ENCODE data around the gene AS3MT. TPM values are rescaled to one million over a fixed set of nuclear protein-coding genes. Genes with fewer than 3 reads are reported as not detected.

AS3MT gene
- polyA plus RNA-seq, 1 experiment: 6.7 TPM

GRCh38 chr10:102916173-102916572 is 46.9 kb downstream of the AS3MT start:
- Histone ChIP-seq H3K27me3 (ENCODE audit: control insufficient read depth, insufficient read depth, low read length) (peaks cover 4% of the 10 kb centered on the region), H3K4me3 (ENCODE audit: low read depth, low read length) (no peak overlapping the region), H3K27ac (ENCODE audit: low read depth, low read length) (no peak overlapping the region), H3K9me3 (ENCODE audit: control insufficient read depth, insufficient read depth, low read length) (no peaks in the 10 kb centered on the region; the same call in 1 of the 2 replicates)
- no peak for DNase-seq (ENCODE audit: low read depth, low spot score)
- ChIA-PET CTCF (interaction anchor here (0.9 to 4.6 kb wide), 5 partner anchors 139 to 418 kb away, joined by 10 to 46 read pairs (median 17); no protein-coding TSS in a partner anchor), POLR2A (interaction anchor here (0.6 kb wide), 1 partner anchor 276 kb away, joined by 3 read pairs; no protein-coding TSS in a partner anchor)
- TF ChIP-seq, protein P1, sequence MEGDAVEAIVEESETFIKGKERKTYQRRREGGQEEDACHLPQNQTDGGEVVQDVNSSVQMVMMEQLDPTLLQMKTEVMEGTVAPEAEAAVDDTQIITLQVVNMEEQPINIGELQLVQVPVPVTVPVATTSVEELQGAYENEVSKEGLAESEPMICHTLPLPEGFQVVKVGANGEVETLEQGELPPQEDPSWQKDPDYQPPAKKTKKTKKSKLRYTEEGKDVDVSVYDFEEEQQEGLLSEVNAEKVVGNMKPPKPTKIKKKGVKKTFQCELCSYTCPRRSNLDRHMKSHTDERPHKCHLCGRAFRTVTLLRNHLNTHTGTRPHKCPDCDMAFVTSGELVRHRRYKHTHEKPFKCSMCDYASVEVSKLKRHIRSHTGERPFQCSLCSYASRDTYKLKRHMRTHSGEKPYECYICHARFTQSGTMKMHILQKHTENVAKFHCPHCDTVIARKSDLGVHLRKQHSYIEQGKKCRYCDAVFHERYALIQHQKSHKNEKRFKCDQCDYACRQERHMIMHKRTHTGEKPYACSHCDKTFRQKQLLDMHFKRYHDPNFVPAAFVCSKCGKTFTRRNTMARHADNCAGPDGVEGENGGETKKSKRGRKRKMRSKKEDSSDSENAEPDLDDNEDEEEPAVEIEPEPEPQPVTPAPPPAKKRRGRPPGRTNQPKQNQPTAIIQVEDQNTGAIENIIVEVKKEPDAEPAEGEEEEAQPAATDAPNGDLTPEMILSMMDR (IDR thresholded peaks at IDR 0.05; ENCODE audit: low read depth, low read length): no peak

DNA sequence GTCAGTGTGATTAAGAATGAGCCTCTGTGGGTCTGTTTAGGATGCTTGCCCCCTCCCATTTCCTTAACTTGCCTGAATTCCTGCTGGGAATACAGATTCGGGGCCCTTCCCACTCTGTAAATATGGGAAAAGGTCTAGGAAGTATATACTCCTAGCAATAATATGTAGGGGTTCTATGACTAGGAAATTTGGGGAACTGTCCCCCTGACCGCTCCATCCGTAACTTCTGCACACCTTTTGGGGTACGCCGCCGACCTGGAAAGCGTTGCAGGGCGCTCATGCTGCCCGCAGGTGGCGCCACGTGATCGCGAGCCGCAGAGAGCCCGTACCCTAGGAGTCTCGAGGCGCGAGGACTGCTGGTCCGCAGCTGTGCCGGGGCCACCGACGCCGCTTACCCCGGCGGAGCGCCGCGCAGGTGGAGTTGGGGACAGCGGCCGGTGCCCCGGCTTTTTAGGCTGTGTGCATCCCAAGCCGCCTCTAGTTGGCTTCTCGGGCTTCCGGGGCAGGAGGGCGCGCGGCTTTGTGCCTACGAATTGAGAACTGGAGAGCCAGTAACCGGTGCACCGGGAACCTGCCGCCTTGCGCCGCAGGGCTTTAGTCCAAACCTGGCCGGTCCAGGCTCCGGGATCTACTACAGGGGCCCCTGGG is 48.2 kb downstream of the AS3MT start:
- TF ChIP-seq, protein P1 (IDR thresholded peaks at IDR 0.05; ENCODE audit: low read depth, low read length): peak; percentile 97
- Histone ChIP-seq H3K27me3 (ENCODE audit: control insufficient read depth, insufficient read depth, low read length) (peaks cover under 1% of the 10 kb centered on the region), H3K27ac (ENCODE audit: low read depth, low read length) (peak overlapping the region; percentile 91), H3K4me3 (ENCODE audit: low read depth, low read length) (peak overlapping the region; percentile 96), H3K9me3 (ENCODE audit: control insufficient read depth, insufficient read depth, low read length) (no peaks in the 10 kb centered on the region; the same call in 1 of the 2 replicates)
- peak; percentile 34 for DNase-seq (ENCODE audit: low read depth, low spot score)
- ChIA-PET POLR2A (interaction anchor here (0.6 to 1.5 kb wide), 6 partner anchors 50 to 309 kb away, joined by 3 to 7 read pairs (median 4); no protein-coding TSS in a partner anchor), CTCF (interaction anchor here (0.6 to 4.6 kb wide), 25 partner anchors 8 to 417 kb away, joined by 3 to 46 read pairs (median 5); no protein-coding TSS in a partner anchor)

- ChIA-PET CTCF (interaction anchor here (0.6 to 4.6 kb wide), 22 partner anchors 8 to 416 kb away, joined by 3 to 46 read pairs (median 5); no protein-coding TSS in a partner anchor), POLR2A (interaction anchor here (0.5 to 1.5 kb wide), 9 partner anchors 51 to 330 kb away, joined by 3 to 7 read pairs (median 3); partner anchors contain the start of gene NT5C2)
- H3K27ac ChIP-seq (ENCODE audit: low read depth, low read length): peak within 1 kb of the TSS; percentile 93
- TF ChIP-seq, protein P1 (IDR thresholded peaks at IDR 0.05; ENCODE audit: low read depth, low read length): no peak; the same call in 1 of the 2 replicates
- H3K9me3 ChIP-seq (ENCODE audit: control insufficient read depth, insufficient read depth, low read length): no peaks in the 10 kb centered on the region; the same call in 1 of the 2 replicates
- H3K4me3 ChIP-seq (ENCODE audit: low read depth, low read length): peak within 1 kb of the TSS; percentile 96
- DNase-seq (ENCODE audit: low read depth, low spot score): peak; percentile 100
- H3K27me3 ChIP-seq (ENCODE audit: control insufficient read depth, insufficient read depth, low read length): no peaks in the 10 kb centered on the region
These were observed 48.9 kb downstream of the AS3MT start, which contains the start of gene CNNM2 for GRCh38 chr10:102917962-102918816. Gene CNNM2, plus strand, starts transcription at chr10:102918294. Its CDS starts 187 bp downstream, at chr10:102918481.

- ChIA-PET POLR2A (interaction anchor here (0.5 to 1.5 kb wide), 3 partner anchors 57 to 274 kb away, joined by 3 to 7 read pairs (median 6); partner anchors contain the start of gene NT5C2), CTCF (interaction anchor here (0.6 to 4.6 kb wide), 5 partner anchors 151 to 325 kb away, joined by 3 to 46 read pairs (median 6); no protein-coding TSS in a partner anchor)
- H3K4me3 ChIP-seq (ENCODE audit: low read depth, low read length): peak overlapping the region; percentile 96
- no peak for DNase-seq (ENCODE audit: low read depth, low spot score)
- no peaks in the 10 kb centered on the region for H3K27me3 ChIP-seq (ENCODE audit: control insufficient read depth, insufficient read depth, low read length)
- TF ChIP-seq, protein P1 (IDR thresholded peaks at IDR 0.05; ENCODE audit: low read depth, low read length): 0 out of 2 replicates have a peak, but pooled peaks have one; percentile 14
- no peaks in the 10 kb centered on the region; the same call in 1 of the 2 replicates for H3K9me3 ChIP-seq (ENCODE audit: control insufficient read depth, insufficient read depth, low read length)
- no peak overlapping the region for H3K27ac ChIP-seq (ENCODE audit: low read depth, low read length)
These were observed 49.6 kb downstream of the AS3MT start for GRCh38 chr10:102918817-102919245.

Measured in AG04450 (cell line).